Smooth muscle cell (in vitro differentiated cells): Measurements from ENCODE around the gene CDC37. TPM values are rescaled to one million over a fixed set of nuclear protein-coding genes. Genes with fewer than 3 reads are reported as not detected.
"Not testable (repeated sequence)": the region's sequence is repeated elsewhere in the genome, so short reads cannot be mapped to it uniquely, and the experiment has no call there.

Experiments used
- DNase-seq: peaks from one replicate; lab custom pipeline; 2025; ENCODE audit not compliant: unreplicated experiment; lab: John Stamatoyannopoulos, UW
- H2AFZ ChIP-seq: fragments of 200-600 bp; sonication (generic); 2 replicates; pipeline ENCODE4 v1.6.0; 2016; ENCODE audit warnings: antibody characterized with exemption, low read depth, mild to moderate bottlenecking
- H3F3A ChIP-seq: fragments of 200-600 bp; sonication (generic); 2 replicates; pipeline ENCODE4 v1.6.0; 2017; ENCODE audit warnings: antibody characterized with exemption, low read depth
- H3K27ac ChIP-seq: fragments of 200-600 bp; sonication (generic); 2 replicates; pipeline ENCODE4 v1.5.1; 2016; ENCODE audit warnings: low read depth, mild to moderate bottlenecking
- H3K27me3 ChIP-seq: fragments of 200-600 bp; sonication (generic); 2 replicates; pipeline ENCODE4 v1.6.1; 2016; ENCODE audit warnings: low read depth, mild to moderate bottlenecking
- H3K36me3 ChIP-seq: fragments of 200-600 bp; sonication (generic); 2 replicates; pipeline ENCODE4 v1.5.1; 2016; ENCODE audit warnings: low read depth
- H3K4me1 ChIP-seq: fragments of 200-600 bp; sonication (generic); 2 replicates; pipeline ENCODE4 v1.5.1; 2016; ENCODE audit warnings: low read depth
- H3K4me2 ChIP-seq: fragments of 200-600 bp; sonication (generic); 2 replicates; pipeline ENCODE4 v1.6.0; 2016; ENCODE audit warnings: mild to moderate bottlenecking
- H3K4me3 ChIP-seq: fragments of 200-600 bp; sonication (generic); 2 replicates; pipeline ENCODE4 v1.5.1; 2016; ENCODE audit warnings: mild to moderate bottlenecking
- H3K79me2 ChIP-seq: fragments of 200-600 bp; sonication (generic); 2 replicates; pipeline ENCODE4 v1.6.0; 2016; ENCODE audit warnings: low read depth, mild to moderate bottlenecking
- H3K9ac ChIP-seq: fragments of 200-600 bp; sonication (generic); 2 replicates; pipeline ENCODE4 v1.6.0; 2016; ENCODE audit warnings: low read depth
- H3K9me3 ChIP-seq: fragments of 200-600 bp; sonication (generic); replicated peaks from 2 replicates; pipeline ENCODE4 v1.5.1; 2016; ENCODE audit warnings: low read depth
- H4K20me1 ChIP-seq: fragments of 200-600 bp; sonication (generic); 2 replicates; pipeline ENCODE4 v1.6.0; 2016; ENCODE audit warnings: low read depth
- WGBS: methylation state at CpG from one replicate; pipeline ENCODE4 v1.1.7; 2016; ENCODE audit warnings: low lambda C conversion rate; 5-methylcytosine and 5-hydroxymethylcytosine counted together
- polyA plus RNA-seq: library from polyadenylated mRNA; unstranded; fragments of >200 nt; fragmentation: Nextera tagmentation; extraction: Ambion mirVana; gene quantifications from 2 replicates; pipeline ENCODE4 v1.2.1, GENCODE V29; 2016
- total RNA-seq: library from RNA; depleted of rRNA; stranded (reverse); fragments of >200 nt; gene quantifications from 2 replicates; pipeline ENCODE4 v1.2.3, GENCODE V29; 2014
- TF ChIP-seq, protein P1 (sequence below): fragments of 200-600 bp; sonication (generic); IDR thresholded peaks from 2 replicates; pipeline ENCODE4 v1.5.1; 2017; ENCODE audit warnings: borderline replicate concordance, mild to moderate bottlenecking, antibody characterized with exemption; ENCODE audit not compliant: insufficient read depth, poor library complexity, severe bottlenecking

CDC37 gene
- total and polyA plus RNA-seq, 2 experiments from 2014 or later, result 98.4 to 186 TPM

DNA sequence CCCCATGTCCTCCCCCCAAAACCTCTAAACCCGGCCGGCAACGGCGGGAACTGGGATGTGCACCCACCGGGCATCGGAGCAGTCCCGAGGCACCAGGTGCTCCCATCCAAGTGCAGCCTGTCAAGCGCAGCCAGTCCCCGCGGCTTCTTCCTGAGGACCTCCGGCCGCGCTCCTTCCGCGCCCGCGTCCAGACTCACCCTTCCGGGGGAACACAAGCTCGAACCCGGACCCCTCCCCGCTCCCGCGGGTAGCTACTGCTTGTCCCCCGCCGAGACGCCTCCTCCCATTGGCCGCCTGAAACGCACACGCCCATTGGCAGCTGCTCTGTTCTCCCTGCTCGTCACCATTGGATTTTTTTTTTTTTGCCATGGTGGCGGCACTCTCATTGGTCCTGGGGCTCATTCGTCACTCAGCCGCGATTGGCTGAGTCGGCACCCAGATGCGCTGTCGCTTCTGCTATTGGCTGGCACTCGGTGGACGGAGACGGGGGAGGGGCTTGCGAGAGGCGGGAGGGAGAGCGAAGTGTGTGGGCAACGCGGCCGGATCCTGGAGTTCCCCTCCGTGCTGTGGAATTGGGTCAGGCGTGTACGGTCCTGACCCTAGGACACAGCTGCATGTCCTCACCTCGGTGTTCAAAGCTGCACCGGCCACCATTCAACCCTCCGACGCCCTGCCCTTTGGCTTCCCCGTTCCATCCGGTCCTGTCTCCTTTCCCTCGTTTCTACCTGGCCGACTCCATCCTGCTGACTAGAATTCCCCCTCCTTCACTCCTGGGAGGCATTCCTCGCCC is 22.8 kb downstream of the CDC37 start, which contains the start of gene TYK2:
TSS of gene TYK2 (minus strand) at position 260 of the 790 bp plus-strand sequence. CDS start 2,166 bp downstream, outside the sequence.
- TF ChIP-seq, protein P1, sequence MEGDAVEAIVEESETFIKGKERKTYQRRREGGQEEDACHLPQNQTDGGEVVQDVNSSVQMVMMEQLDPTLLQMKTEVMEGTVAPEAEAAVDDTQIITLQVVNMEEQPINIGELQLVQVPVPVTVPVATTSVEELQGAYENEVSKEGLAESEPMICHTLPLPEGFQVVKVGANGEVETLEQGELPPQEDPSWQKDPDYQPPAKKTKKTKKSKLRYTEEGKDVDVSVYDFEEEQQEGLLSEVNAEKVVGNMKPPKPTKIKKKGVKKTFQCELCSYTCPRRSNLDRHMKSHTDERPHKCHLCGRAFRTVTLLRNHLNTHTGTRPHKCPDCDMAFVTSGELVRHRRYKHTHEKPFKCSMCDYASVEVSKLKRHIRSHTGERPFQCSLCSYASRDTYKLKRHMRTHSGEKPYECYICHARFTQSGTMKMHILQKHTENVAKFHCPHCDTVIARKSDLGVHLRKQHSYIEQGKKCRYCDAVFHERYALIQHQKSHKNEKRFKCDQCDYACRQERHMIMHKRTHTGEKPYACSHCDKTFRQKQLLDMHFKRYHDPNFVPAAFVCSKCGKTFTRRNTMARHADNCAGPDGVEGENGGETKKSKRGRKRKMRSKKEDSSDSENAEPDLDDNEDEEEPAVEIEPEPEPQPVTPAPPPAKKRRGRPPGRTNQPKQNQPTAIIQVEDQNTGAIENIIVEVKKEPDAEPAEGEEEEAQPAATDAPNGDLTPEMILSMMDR, result no peak
- Histone ChIP-seq H3K4me1 (peaks cover 8% of the 10 kb centered on the region), H3F3A (no peaks in the 10 kb centered on the region), H3K9me3 (no peaks in the 10 kb centered on the region), H3K36me3 (no peaks in the 10 kb centered on the region), H3K4me2 (peak within 1 kb of the TSS; percentile 98), H3K4me3 (peak within 1 kb of the TSS; percentile 87), H3K27me3 (no peaks in the 10 kb centered on the region), H3K27ac (peak within 1 kb of the TSS; percentile 50), H3K9ac (peak within 1 kb of the TSS; percentile 85), H2AFZ (peak within 1 kb of the TSS; percentile 76), H3K79me2 (peaks cover 8% of the 10 kb centered on the region), H4K20me1 (no peaks in the 10 kb centered on the region)
- under 1% methylated on average over 54 of the region's 58 CpGs for whole genome bisulfite sequencing
- DNase-seq, result peak; percentile 88

DNA sequence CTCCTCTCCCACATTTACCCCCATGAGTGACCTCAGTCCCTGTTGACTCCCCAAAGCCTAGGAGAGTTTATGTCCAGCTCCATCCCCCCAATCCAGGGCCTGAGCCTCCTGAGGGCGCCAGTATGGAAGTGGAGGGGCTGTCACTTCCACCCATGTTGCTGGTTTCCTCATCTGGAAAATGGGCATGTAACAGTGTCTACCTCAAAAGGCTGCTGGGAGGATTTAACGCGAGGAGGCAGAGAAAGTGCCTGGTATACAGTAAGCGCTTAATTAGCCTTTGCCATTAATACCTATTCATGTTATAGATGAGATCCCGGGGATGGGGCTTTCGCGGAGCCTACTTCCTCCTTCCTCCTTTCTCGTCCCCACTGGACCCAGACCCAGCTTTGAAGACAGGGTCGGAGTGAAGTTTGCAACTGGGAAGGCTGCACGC is 23.4 kb downstream of the CDC37 start:
- H2AFZ ChIP-seq, result peak overlapping the region; percentile 76
- H3K36me3 ChIP-seq, result no peaks in the 10 kb centered on the region
- DNase-seq, result no peak

DNA sequence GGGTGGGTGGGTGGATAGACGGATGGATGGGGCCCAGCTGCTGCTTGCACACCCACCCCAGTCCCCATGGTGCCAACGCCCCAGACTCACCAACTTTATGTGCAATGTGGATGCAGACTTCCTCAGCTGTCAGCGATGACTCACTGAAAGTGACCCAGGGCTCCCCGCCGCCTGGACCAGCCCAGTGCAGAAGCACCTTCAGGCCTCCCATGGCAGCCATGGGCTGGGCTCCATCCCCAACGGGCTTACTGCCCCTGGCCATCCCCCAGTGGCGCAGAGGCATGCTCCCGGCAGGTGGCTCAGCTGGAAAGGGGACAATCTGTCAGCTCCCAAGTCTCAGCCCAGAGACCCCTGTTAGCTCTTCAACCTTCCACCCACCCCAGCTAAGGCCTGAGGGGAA is 25.2 kb downstream of the CDC37 start:
- Histone ChIP-seq H3K27me3 (no peaks in the 10 kb centered on the region), H3K9me3 (no peaks in the 10 kb centered on the region), H3F3A (no peaks in the 10 kb centered on the region), H3K4me2 (no peak overlapping the region), H3K36me3 (no peaks in the 10 kb centered on the region), H3K79me2 (peaks cover 8% of the 10 kb centered on the region), H3K27ac (no peak overlapping the region), H3K4me3 (no peak overlapping the region), H3K4me1 (peaks cover 8% of the 10 kb centered on the region), H2AFZ (no peak overlapping the region), H3K9ac (no peak overlapping the region), H4K20me1 (no peaks in the 10 kb centered on the region)
- TF ChIP-seq, protein P1, result no peak
- 100% methylated on average over 3 of the region's 8 CpGs for WGBS
- DNase-seq, result no peak

More for the DNA sequence above, 23.4 kb downstream of the CDC37 start:
- TF ChIP-seq, protein P1, result no peak
- no peaks in the 10 kb centered on the region for H3K9me3 ChIP-seq
- H3K4me1 ChIP-seq, result peaks cover 8% of the 10 kb centered on the region
- H4K20me1 ChIP-seq, result no peaks in the 10 kb centered on the region
- H3K4me3 ChIP-seq, result peak overlapping the region; percentile 87
- H3K27ac ChIP-seq, result no peak overlapping the region
- H3K27me3 ChIP-seq, result no peaks in the 10 kb centered on the region
- no peaks in the 10 kb centered on the region for H3F3A ChIP-seq
- H3K79me2 ChIP-seq, result peaks cover 8% of the 10 kb centered on the region
- peak overlapping the region; percentile 92 for H3K4me2 ChIP-seq
- WGBS, result 1% methylated on average over 10 of the region's 10 CpGs
- peak overlapping the region; percentile 85 for H3K9ac ChIP-seq

DNA sequence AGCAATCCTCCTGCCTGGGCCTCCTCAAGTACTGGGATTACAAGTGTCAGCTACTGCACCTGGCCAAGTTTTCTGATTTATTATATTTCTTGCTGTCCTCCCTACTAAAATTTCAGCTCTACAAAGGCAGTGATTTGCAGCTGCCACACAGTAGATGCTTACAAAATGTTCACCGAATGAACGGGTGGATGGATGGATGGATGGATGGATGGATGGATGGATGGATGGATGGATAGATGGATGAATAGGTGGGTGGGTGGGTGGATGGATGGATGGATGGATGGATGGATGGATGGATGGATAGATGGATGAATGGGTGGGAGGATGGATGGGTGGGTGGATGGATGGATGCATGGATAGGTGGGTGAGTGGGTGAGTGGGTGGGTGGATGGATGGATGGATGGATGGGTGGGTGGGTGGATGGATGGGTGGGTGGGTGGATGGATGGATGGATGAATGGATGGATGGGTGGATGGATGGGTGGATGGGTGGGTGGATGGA is 26.2 kb downstream of the CDC37 start:
- H3K4me1 ChIP-seq, H3K4me2 ChIP-seq, H3K9me3 ChIP-seq, H3K79me2 ChIP-seq, H3K27ac ChIP-seq, H4K20me1 ChIP-seq, H3F3A ChIP-seq, H2AFZ ChIP-seq, H3K27me3 ChIP-seq, H3K4me3 ChIP-seq, H3K9ac ChIP-seq, H3K36me3 ChIP-seq, DNase-seq: not testable (repeated sequence)
- WGBS, result 98% methylated on average over 2 of the region's 2 CpGs
